NCI-H460 (cell line): ENCODE data around the gene GLS. TPM values are rescaled to one million over a fixed set of nuclear protein-coding genes. Genes with fewer than 3 reads are reported as not detected.
A peak's percentile ranks its signal among the peaks of the same experiment; 100 is the strongest.
"Not testable (repeated sequence)": the region's sequence is repeated elsewhere in the genome, so short reads cannot be mapped to it uniquely, and the experiment has no call there.

ENCODE experiments used
- DNase-seq: peaks from one replicate; pipeline ENCODE4 v3.0.0-alpha.2; 2016; ENCODE audit warnings: low read depth; ENCODE audit errors: extremely low read depth
- polyA plus RNA-seq: library from polyadenylated mRNA; depleted of rRNA; stranded (reverse); fragments of >200 nt; gene quantifications from 2 replicates; pipeline ENCODE4 v1.2.3, GENCODE V29; 2014; cell fraction: nucleus; rRNA removed
- total RNA-seq: library from RNA; depleted of rRNA; stranded (reverse); fragments of >200 nt; shearing (Covaris generic); gene quantifications from 2 replicates; pipeline ENCODE4 v1.2.3, GENCODE V29; 2014; rRNA removed

The GLS gene
- 90.4 and 106 TPM in 2 replicates for total RNA-seq
- polyA plus RNA-seq: 126 and 298 TPM in 2 replicates

- DNase-seq: peak; percentile 98
These were observed at the start of gene GLS for GRCh38 chr2:190880378-190881083. Gene GLS, plus strand, starts transcription at chr2:190880821. Its CDS starts 264 bp downstream, at chr2:190881085.

- DNase-seq: no peak
These were observed 48.7 kb upstream of the GLS start for GRCh38 chr2:190831941-190832340.

- DNase-seq: no peak
These were observed 45.8 kb upstream of the GLS start for GRCh38 chr2:190834890-190835208.

- DNase-seq: no peak
These were observed 45.2 kb upstream of the GLS start for GRCh38 chr2:190835303-190835930.

- DNase-seq: no peak
These were observed 43.9 kb upstream of the GLS start for GRCh38 chr2:190836767-190837166.

GRCh38 chr2:190837420-190837819, 43.2 kb upstream of the GLS start:
- DNase-seq: no peak

- no peak for DNase-seq
These were observed 42.7 kb upstream of the GLS start for GRCh38 chr2:190837952-190838361.

GRCh38 chr2:190838492-190838910, 42.1 kb upstream of the GLS start:
- DNase-seq: no peak

- DNase-seq: no peak
These were observed 40.0 kb upstream of the GLS start for GRCh38 chr2:190840569-190841172.

GRCh38 chr2:190841707-190842505, 38.7 kb upstream of the GLS start:
- DNase-seq: no peak

GRCh38 chr2:190842606-190843104, 38.0 kb upstream of the GLS start:
- DNase-seq: no peak

- no peak for DNase-seq
These were observed 36.5 kb upstream of the GLS start for GRCh38 chr2:190843890-190844699.

GRCh38 chr2:190844700-190845401, 35.8 kb upstream of the GLS start:
- no peak for DNase-seq

- no peak for DNase-seq
These were observed 33.9 kb upstream of the GLS start for GRCh38 chr2:190846746-190847145.

GRCh38 chr2:190847504-190848081, 33.0 kb upstream of the GLS start:
- DNase-seq: no peak

GRCh38 chr2:190849774-190850173, 30.8 kb upstream of the GLS start:
- no peak for DNase-seq

- DNase-seq: not testable (repeated sequence)
These were observed 27.6 kb upstream of the GLS start for GRCh38 chr2:190853022-190853421.

- DNase-seq: no peak
These were observed 26.9 kb upstream of the GLS start for GRCh38 chr2:190853531-190854383.
